GM12872 (cell line): ENCODE data around the gene SPOCD1.

Experiments used
- TF ChIP-seq, protein P1 (sequence below): IDR thresholded peaks from 3 replicates; pipeline ENCODE4 v1.5.1; 2011; ENCODE audit warnings: low read depth, mild to moderate bottlenecking, low read length, moderate library complexity; ENCODE audit not compliant: insufficient read depth

SPOCD1 gene

DNA sequence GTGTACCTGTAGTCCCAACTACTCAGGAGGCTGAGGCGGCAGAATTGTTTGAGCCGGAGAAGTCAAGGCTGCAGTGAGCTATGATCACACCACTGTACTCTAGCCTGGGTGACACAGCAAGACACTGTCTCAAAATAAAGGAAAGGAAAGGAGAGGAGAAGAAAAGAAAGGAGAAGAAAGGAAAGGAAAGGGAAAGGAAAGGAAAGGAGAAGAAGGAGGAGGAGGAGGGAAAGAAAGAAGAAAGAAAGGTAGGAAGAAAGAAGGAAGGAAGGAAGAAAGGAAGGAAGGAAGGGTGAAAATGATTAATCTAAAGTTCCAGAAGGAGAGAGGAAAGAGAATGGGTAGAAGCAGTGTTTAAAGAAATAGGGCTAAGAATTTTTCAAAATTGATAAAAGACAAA lies 12.2 kb downstream of the SPOCD1 start:
- TF ChIP-seq, protein P1, sequence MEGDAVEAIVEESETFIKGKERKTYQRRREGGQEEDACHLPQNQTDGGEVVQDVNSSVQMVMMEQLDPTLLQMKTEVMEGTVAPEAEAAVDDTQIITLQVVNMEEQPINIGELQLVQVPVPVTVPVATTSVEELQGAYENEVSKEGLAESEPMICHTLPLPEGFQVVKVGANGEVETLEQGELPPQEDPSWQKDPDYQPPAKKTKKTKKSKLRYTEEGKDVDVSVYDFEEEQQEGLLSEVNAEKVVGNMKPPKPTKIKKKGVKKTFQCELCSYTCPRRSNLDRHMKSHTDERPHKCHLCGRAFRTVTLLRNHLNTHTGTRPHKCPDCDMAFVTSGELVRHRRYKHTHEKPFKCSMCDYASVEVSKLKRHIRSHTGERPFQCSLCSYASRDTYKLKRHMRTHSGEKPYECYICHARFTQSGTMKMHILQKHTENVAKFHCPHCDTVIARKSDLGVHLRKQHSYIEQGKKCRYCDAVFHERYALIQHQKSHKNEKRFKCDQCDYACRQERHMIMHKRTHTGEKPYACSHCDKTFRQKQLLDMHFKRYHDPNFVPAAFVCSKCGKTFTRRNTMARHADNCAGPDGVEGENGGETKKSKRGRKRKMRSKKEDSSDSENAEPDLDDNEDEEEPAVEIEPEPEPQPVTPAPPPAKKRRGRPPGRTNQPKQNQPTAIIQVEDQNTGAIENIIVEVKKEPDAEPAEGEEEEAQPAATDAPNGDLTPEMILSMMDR: no peak

DNA sequence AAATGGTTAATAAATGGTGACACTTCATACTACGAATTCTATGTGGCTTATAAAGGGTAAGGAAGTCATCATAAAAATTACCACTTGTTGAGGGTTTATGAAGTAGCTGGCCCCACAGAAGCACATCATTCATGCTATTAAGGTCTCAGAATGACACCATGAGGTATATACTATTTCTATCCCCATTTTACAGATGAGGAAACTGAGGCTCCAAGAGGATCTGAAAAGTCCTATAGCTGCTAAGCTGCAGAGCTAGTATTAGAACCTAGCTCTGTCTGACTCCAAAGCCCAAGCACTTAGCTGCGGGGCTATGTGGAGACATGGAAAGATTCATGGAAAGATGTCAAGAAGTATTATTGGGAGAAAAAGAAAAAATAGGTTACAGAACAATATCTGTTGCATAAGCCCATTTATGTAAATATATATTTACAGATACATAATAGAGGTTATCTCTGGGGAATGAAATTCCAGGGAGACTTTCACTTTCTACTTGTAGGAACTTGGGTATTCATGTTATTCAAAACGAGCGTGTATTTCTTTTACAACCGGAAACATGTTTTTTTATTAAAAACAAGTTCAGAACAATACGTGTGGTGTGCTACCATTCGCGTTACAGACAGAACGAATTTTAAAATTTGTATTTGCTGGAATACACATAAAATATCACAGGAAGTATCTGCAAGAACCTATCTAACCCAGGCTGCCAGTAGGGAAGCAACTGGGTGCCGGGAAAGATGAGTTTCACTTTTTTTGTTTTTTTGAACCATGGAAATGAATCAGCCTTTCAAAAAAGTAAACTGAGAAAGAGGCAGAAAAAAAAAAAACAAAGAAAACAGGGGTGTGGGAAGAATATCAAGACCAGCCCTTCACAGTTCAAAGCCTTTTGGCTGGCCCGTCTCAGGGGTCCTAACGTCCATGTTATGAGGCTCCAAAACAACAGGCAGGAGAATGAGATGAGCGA lies 13.4 kb downstream of the SPOCD1 start:
- TF ChIP-seq, protein P1: no peak

DNA sequence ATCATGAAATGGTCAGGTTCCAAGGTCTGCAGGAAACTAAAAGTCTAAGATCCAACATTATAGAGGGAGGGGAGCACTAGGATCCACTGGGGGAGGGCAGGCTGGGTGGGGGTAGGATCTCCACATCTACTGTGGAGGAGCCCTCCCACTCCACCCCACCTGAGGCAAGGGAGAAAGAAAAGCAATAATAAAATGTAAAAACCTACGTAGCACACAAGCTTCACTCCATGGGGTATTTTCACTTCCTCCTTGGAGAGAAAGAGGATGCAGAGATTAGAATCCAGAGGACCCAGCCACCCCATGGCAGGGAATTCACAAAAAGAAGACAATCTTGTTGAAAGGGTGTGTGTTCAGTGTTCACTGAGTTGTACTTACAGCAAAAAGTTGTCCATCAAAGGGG lies 14.4 kb downstream of the SPOCD1 start:
- TF ChIP-seq, protein P1: no peak

DNA sequence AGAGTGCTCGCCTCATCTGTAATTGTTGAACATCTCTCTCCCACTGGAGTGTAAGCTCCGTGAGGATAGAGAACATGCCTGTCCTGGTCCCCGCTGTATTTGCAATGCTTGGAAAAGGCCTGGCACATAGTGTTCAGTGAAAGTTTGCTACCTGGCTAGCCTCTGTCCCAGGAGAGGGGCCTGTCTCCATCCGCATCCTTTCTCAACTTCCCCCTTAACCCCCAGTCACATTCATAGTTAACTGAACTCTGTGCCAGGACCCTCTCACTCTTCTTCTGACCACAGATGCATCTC lies 15.2 kb downstream of the SPOCD1 start:
- TF ChIP-seq, protein P1: no peak

DNA sequence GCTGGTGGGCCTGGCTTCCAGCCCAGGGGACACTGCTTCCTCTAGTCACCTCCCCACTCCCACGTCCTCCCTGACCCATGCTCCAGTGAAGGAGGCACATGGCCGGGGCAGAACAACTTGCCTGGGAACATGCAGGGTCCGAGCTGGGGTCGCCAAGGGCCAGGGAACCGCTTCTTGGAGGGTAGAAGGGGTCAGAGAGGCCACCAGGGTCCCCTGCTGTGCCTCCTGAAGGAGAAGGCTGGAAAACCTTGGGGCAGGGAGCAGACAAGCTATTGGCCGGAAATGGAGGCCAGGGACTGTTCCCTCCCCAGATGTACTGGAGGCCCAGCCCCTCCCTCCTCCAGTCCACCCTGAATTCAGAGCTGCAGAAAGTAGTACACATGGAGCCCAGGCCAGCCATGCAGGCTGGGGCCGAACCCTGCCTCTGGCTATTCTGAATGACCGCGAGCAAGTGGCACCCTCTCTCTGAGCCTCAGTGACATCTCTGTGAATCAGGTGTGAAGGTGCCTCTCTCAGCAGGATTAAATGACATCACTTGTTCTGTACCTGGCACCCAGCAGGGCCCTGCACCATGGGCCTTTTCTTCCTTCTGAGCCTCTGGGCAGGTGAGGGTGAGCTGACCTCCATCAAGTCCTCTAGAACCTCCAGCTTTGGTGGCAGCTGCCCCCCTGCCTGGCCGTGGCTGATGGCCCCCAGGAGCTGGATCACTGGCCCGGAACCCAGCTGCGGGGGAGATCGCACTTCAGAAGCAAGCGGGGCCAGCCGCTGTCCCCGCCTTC lies 15.7 kb downstream of the SPOCD1 start:
- TF ChIP-seq, protein P1: no peak

DNA sequence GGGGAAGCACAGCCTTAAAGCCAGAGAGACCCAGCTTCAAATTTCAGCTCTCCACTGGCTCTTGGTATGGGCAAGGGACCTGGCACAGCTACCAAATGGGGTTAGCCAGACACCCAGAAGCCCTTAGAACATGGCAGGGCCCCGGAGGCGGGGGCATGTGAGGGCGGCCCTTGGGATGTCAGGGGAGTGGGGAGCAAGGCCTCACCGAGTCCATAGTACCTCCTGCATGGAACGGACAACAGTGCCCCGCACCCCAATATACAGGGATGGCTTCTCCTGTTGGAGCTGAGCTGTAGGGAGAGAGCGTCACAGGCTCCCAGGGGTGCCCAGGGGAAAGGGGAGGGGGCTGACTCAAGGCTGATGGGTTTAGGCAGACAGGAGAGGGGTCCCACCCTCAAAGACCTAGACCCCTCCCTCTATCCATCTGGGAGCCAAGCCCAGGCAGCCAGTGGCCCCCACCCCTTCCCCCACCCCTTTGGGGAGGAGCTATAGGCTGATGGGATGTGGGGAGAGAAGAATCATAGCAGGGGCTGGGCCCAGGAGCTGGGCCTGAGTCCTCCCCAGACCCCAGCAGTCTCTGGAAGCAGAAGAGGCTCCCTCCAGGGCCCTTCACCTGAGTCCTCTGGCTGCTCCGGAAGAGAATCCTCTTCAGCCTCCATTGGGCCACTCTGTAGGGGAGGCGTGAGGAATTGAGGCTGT lies 16.5 kb downstream of the SPOCD1 start:
- TF ChIP-seq, protein P1: no peak
